ENCODE data around the gene PLCL2.

Gene PLCL2

GRCh38 chr3:16884748-16885592 lies at the start of gene PLCL2:
PLCL2 (plus strand) TSS chr3:16884955; CDS start chr3:16885040, 85 bp downstream.
- Histone ChIP-seq H3K27me3 (ENCODE audit: insufficient read depth, low read length) (no peaks in the 10 kb centered on the region), H3K79me2 (ENCODE audit: insufficient read depth, low read length) (peaks cover 49% of the 10 kb centered on the region), H3K4me1 (ENCODE audit: insufficient read depth, low read length, severe bottlenecking) (peaks cover 44% of the 10 kb centered on the region), H4K20me1 (ENCODE audit: insufficient read depth, low read length) (no peaks in the 10 kb centered on the region), H3K9me2 (ENCODE audit: low read depth, low read length) (no peaks in the 10 kb centered on the region), H3K4me3 (ENCODE audit: low read depth, low read length, poor library complexity, severe bottlenecking) (peak within 1 kb of the TSS; percentile 98), H3K9me3 (ENCODE audit: low read length) (no peaks in the 10 kb centered on the region), H2AFZ (ENCODE audit: low read length) (no peak within 1 kb of the TSS), H3K4me2 (ENCODE audit: low read length) (peak within 1 kb of the TSS; percentile 73), H3K27ac (ENCODE audit: low read depth, low read length, poor library complexity, severe bottlenecking) (peak within 1 kb of the TSS; percentile 89), H3F3A (ENCODE audit: insufficient read depth, low read length) (no peaks in the 10 kb centered on the region), H3K9ac (ENCODE audit: low read length) (peak within 1 kb of the TSS; percentile 99), H3K36me3 (ENCODE audit: insufficient read depth, low read length) (no peaks in the 10 kb centered on the region)
- TF ChIP-seq EZH2 (IDR thresholded peaks at IDR 0.05; ENCODE audit: borderline replicate concordance, low read length), result no peak
- TF ChIP-seq, protein P1, sequence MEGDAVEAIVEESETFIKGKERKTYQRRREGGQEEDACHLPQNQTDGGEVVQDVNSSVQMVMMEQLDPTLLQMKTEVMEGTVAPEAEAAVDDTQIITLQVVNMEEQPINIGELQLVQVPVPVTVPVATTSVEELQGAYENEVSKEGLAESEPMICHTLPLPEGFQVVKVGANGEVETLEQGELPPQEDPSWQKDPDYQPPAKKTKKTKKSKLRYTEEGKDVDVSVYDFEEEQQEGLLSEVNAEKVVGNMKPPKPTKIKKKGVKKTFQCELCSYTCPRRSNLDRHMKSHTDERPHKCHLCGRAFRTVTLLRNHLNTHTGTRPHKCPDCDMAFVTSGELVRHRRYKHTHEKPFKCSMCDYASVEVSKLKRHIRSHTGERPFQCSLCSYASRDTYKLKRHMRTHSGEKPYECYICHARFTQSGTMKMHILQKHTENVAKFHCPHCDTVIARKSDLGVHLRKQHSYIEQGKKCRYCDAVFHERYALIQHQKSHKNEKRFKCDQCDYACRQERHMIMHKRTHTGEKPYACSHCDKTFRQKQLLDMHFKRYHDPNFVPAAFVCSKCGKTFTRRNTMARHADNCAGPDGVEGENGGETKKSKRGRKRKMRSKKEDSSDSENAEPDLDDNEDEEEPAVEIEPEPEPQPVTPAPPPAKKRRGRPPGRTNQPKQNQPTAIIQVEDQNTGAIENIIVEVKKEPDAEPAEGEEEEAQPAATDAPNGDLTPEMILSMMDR (IDR thresholded peaks at IDR 0.05; ENCODE audit: low read length), result no peak; the same call in 1 of the 2 replicates

DNA sequence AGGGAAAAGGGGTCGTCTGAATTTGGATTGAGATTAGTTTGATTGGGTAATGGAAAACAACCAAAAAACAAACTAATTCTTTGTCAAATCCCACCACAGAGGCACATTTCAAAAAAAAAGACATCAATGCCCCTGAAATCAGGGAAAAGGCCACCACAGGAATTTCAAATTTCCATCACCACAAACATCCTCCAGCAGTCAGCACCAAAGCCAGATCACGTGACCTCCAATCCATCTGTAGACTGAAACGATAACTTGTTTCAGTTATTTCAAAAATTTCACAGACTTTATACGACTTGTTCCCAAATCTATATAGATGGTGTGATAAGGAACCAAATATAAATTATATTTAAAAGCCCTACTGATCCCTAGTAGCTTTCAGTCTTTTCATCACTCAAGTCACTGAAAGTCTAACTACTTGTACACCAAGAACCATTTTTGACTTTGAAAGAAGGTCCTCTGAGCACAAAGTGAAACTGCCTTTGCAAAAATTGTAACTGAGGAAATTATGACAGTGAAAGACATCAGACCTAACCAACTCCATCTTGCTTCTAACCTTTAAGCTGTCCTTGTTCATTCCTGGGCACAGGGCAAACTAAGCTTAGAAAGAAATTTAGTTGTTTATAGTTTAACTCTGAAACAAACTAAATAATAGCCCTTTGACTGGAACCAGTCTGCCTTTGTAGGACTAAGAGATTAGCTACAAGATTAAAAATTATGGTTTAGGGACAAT lies 48.1 kb upstream of the PLCL2 start:
- H2AFZ ChIP-seq (ENCODE audit: low read length), result no peak overlapping the region

DNA sequence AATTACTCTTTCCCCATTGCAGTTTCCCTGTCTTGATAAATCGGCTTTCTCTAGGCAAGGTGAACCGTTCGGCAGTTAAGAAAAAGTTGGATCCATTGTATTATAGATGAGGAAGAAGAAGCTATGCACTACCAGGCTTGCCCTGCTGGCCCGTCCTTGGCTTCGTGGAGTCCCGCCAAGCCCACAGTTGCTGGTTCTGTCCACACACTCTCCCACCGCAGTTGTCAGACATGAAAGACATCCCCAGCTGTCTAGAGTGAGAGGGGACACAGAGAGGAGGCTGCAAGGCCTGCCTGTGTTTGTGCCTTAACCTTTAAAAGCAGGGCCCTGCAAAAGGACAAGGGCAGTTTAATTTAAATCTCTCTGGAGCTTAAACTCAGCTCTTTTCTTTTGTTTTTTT lies 47.2 kb upstream of the PLCL2 start:
- Histone ChIP-seq H3K9me2 (ENCODE audit: low read depth, low read length) (no peaks in the 10 kb centered on the region), H3K27ac (ENCODE audit: low read depth, low read length, poor library complexity, severe bottlenecking) (peak overlapping the region; percentile 99), H3K27me3 (ENCODE audit: insufficient read depth, low read length) (no peaks in the 10 kb centered on the region), H2AFZ (ENCODE audit: low read length) (peak overlapping the region; percentile 16), H3K4me2 (ENCODE audit: low read length) (peak overlapping the region; percentile 77), H3K4me3 (ENCODE audit: low read depth, low read length, poor library complexity, severe bottlenecking) (peak overlapping the region; percentile 43), H3K9me3 (ENCODE audit: low read length) (no peaks in the 10 kb centered on the region), H3K36me3 (ENCODE audit: insufficient read depth, low read length) (no peaks in the 10 kb centered on the region), H3F3A (ENCODE audit: insufficient read depth, low read length) (peaks cover 8% of the 10 kb centered on the region), H3K4me1 (ENCODE audit: insufficient read depth, low read length, severe bottlenecking) (peaks cover 77% of the 10 kb centered on the region), H3K79me2 (ENCODE audit: insufficient read depth, low read length) (no peaks in the 10 kb centered on the region), H4K20me1 (ENCODE audit: insufficient read depth, low read length) (no peaks in the 10 kb centered on the region), H3K9ac (ENCODE audit: low read length) (peak overlapping the region; percentile 71)
- no peak for TF ChIP-seq EZH2 (IDR thresholded peaks at IDR 0.05; ENCODE audit: borderline replicate concordance, low read length)
- TF ChIP-seq, protein P1 (IDR thresholded peaks at IDR 0.05; ENCODE audit: low read length), result no peak

More for the DNA sequence above, 48.1 kb upstream of the PLCL2 start:
- no peaks in the 10 kb centered on the region for H4K20me1 ChIP-seq (ENCODE audit: insufficient read depth, low read length)
- TF ChIP-seq EZH2 (IDR thresholded peaks at IDR 0.05; ENCODE audit: borderline replicate concordance, low read length), result no peak
- TF ChIP-seq, protein P1 (IDR thresholded peaks at IDR 0.05; ENCODE audit: low read length), result no peak
- H3K9me2 ChIP-seq (ENCODE audit: low read depth, low read length), result no peaks in the 10 kb centered on the region
- no peaks in the 10 kb centered on the region for H3K9me3 ChIP-seq (ENCODE audit: low read length)
- peak overlapping the region; percentile 77 for H3K4me2 ChIP-seq (ENCODE audit: low read length)
- H3K27me3 ChIP-seq (ENCODE audit: insufficient read depth, low read length), result no peaks in the 10 kb centered on the region
- H3K4me1 ChIP-seq (ENCODE audit: insufficient read depth, low read length, severe bottlenecking), result peaks cover 68% of the 10 kb centered on the region
- H3K27ac ChIP-seq (ENCODE audit: low read depth, low read length, poor library complexity, severe bottlenecking), result peak overlapping the region; percentile 99
- no peaks in the 10 kb centered on the region for H3K79me2 ChIP-seq (ENCODE audit: insufficient read depth, low read length)
- peak overlapping the region; percentile 43 for H3K4me3 ChIP-seq (ENCODE audit: low read depth, low read length, poor library complexity, severe bottlenecking)
- H3F3A ChIP-seq (ENCODE audit: insufficient read depth, low read length), result peaks cover 6% of the 10 kb centered on the region
- no peaks in the 10 kb centered on the region for H3K36me3 ChIP-seq (ENCODE audit: insufficient read depth, low read length)
- peak overlapping the region; percentile 71; the same call in 1 of the 2 replicates for H3K9ac ChIP-seq (ENCODE audit: low read length)

Data from OCI-LY1 (cell line).